Mesendoderm (in vitro differentiated cells): Measurements from ENCODE around the gene SLC35E1.
"Not testable (repeated sequence)": the region's sequence is repeated elsewhere in the genome, so short reads cannot be mapped to it uniquely, and the experiment has no call there.

Source experiments
- DNase-seq: peaks from one replicate; pipeline ENCODE4 v3.0.0; 2013
- H2AK5ac ChIP-seq: 2 replicates; pipeline ENCODE4 v1.6.1; 2013; ENCODE audit warnings: low read length, inconsistent platforms
- H2BK120ac ChIP-seq: 2 replicates; pipeline ENCODE4 v1.6.1; 2013; ENCODE audit warnings: low read depth, mild to moderate bottlenecking, low read length, moderate library complexity, mixed read lengths
- H2BK15ac ChIP-seq: replicated peaks from 2 replicates; pipeline ENCODE4 v1.6.1; 2013; ENCODE audit warnings: low read depth, mild to moderate bottlenecking, moderate library complexity
- H2BK5ac ChIP-seq: 2 replicates; pipeline ENCODE4 v1.6.1; 2013; ENCODE audit warnings: low read length, inconsistent platforms
- H3K18ac ChIP-seq: 2 replicates; pipeline ENCODE4 v1.6.1; 2013; ENCODE audit warnings: mild to moderate bottlenecking, low read length, mixed read lengths
- H3K23ac ChIP-seq: one replicate; pipeline ENCODE4 v1.6.1; 2013; ENCODE audit warnings: low read length
- H3K27ac ChIP-seq: 2 replicates; pipeline ENCODE4 v1.5.1; 2013; ENCODE audit warnings: low read depth, mild to moderate bottlenecking, inconsistent platforms, low read length, moderate library complexity
- H3K27me3 ChIP-seq: 2 replicates; pipeline ENCODE4 v1.6.1; 2013; ENCODE audit warnings: low read length, control low read depth, mild to moderate bottlenecking, inconsistent platforms; ENCODE audit not compliant: insufficient read depth, poor library complexity
- H3K36me3 ChIP-seq: 2 replicates; pipeline ENCODE4 v1.6.1; 2013; ENCODE audit warnings: low read length, inconsistent platforms; ENCODE audit not compliant: control insufficient read depth, insufficient read depth
- H3K4ac ChIP-seq: one replicate; pipeline ENCODE4 v1.6.1; 2013; ENCODE audit warnings: low read depth, mild to moderate bottlenecking, low read length, moderate library complexity
- H3K4me1 ChIP-seq: 2 replicates; pipeline ENCODE4 v1.6.1; 2013; ENCODE audit warnings: low read depth, low read length, inconsistent platforms; ENCODE audit not compliant: control insufficient read depth
- H3K4me2 ChIP-seq: 2 replicates; pipeline ENCODE4 v1.6.1; 2013; ENCODE audit warnings: low read length
- H3K4me3 ChIP-seq: 2 replicates; pipeline ENCODE4 v1.5.1; 2013; ENCODE audit warnings: mild to moderate bottlenecking, low read length
- H3K56ac ChIP-seq: one replicate; pipeline ENCODE4 v1.6.1; 2013; ENCODE audit warnings: low read length
- H3K79me1 ChIP-seq: 2 replicates; pipeline ENCODE4 v1.6.1; 2013; ENCODE audit warnings: low read length, inconsistent platforms
- H3K79me2 ChIP-seq: 2 replicates; pipeline ENCODE4 v1.6.1; 2013; ENCODE audit warnings: mild to moderate bottlenecking, low read length; ENCODE audit not compliant: control insufficient read depth, insufficient read depth
- H3K9ac ChIP-seq: 2 replicates; pipeline ENCODE4 v1.6.1; 2013; ENCODE audit warnings: low read length, inconsistent platforms
- H4K5ac ChIP-seq: one replicate; pipeline ENCODE4 v1.6.1; 2013; ENCODE audit warnings: low read length
- H4K8ac ChIP-seq: one replicate; pipeline ENCODE4 v1.6.1; 2013; ENCODE audit warnings: low read depth, mild to moderate bottlenecking, control low read depth, low read length, moderate library complexity
- WGBS: extraction: QIAGEN DNeasy Blood & Tissue Kit; methylation state at CpG from one replicate; pipeline ENCODE4 v1.1.7; 2013; ENCODE audit warnings: low lambda C conversion rate, missing lambda C conversion rate; ENCODE audit not compliant: insufficient coverage; ENCODE audit errors: extremely low coverage; 5-methylcytosine and 5-hydroxymethylcytosine counted together

SLC35E1 gene

GRCh38 chr19:16544473-16545231 is 27.6 kb downstream of the SLC35E1 start:
- Histone ChIP-seq H3K4me1 (peaks cover 5% of the 10 kb centered on the region), H2AK5ac (no peak overlapping the region), H2BK5ac (no peak overlapping the region), H3K27me3 (no peaks in the 10 kb centered on the region), H3K27ac (no peak overlapping the region), H3K56ac (no peak overlapping the region), H3K79me1 (peaks cover 9% of the 10 kb centered on the region), H3K23ac (no peak overlapping the region), H3K36me3 (peaks cover under 1% of the 10 kb centered on the region), H4K8ac (no peak overlapping the region), H3K18ac (no peak overlapping the region), H2BK120ac (no peak overlapping the region), H3K9ac (no peak overlapping the region), H2BK15ac (no peak overlapping the region), H3K4me2 (no peak overlapping the region), H3K4me3 (no peak overlapping the region), H3K4ac (no peak overlapping the region), H4K5ac (no peak overlapping the region), H3K79me2 (peaks cover 30% of the 10 kb centered on the region)
- WGBS: no CpG with 5 or more reads among the region's 11 CpGs
- no peak for DNase-seq

- not testable (repeated sequence) for H3K79me1 ChIP-seq, H3K36me3 ChIP-seq, H3K4me1 ChIP-seq, H2BK15ac ChIP-seq, H4K5ac ChIP-seq, H3K23ac ChIP-seq, H2AK5ac ChIP-seq, DNase-seq, H4K8ac ChIP-seq, H3K56ac ChIP-seq, H3K9ac ChIP-seq, H3K27me3 ChIP-seq, H2BK5ac ChIP-seq, H2BK120ac ChIP-seq, H3K4me3 ChIP-seq, H3K18ac ChIP-seq, H3K27ac ChIP-seq, H3K4ac ChIP-seq, H3K4me2 ChIP-seq
- peaks cover 37% of the 10 kb centered on the region for H3K79me2 ChIP-seq
- no CpG with 5 or more reads among the region's 6 CpGs for WGBS
Observed at GRCh38 chr19:16543734-16544133, 28.5 kb downstream of the SLC35E1 start.

- Histone ChIP-seq H3K18ac (peak overlapping the region; percentile 88), H2BK15ac (no peak overlapping the region), H3K4me2 (peak overlapping the region; percentile 83), H3K4me3 (peak overlapping the region; percentile 96), H3K4ac (no peak overlapping the region), H4K5ac (no peak overlapping the region), H3K27me3 (no peaks in the 10 kb centered on the region), H3K23ac (no peak overlapping the region), H2AK5ac (no peak overlapping the region), H2BK5ac (no peak overlapping the region), H3K27ac (peak overlapping the region; percentile 83), H3K36me3 (peaks cover 2% of the 10 kb centered on the region), H3K4me1 (peaks cover 5% of the 10 kb centered on the region), H3K79me1 (peaks cover 11% of the 10 kb centered on the region), H4K8ac (peak overlapping the region; percentile 88), H3K79me2 (peaks cover 43% of the 10 kb centered on the region), H3K56ac (peak overlapping the region; percentile 97), H3K9ac (peak overlapping the region; percentile 99), H2BK120ac (no peak overlapping the region)
- WGBS: no CpG with 5 or more reads among the region's 15 CpGs
- peak; percentile 10 for DNase-seq
Observed at GRCh38 chr19:16542910-16543472, 29.2 kb downstream of the SLC35E1 start.

GRCh38 chr19:16542045-16542909 is 29.9 kb downstream of the SLC35E1 start, which contains the start of gene CHERP:
Gene CHERP (minus strand): TSS chr19:16542437. CDS start chr19:16542378, 59 bp downstream.
- H3K79me2 ChIP-seq: peaks cover 50% of the 10 kb centered on the region
- H3K56ac ChIP-seq: peak within 1 kb of the TSS; percentile 97
- H3K4ac ChIP-seq: peak within 1 kb of the TSS; percentile 82
- H3K23ac ChIP-seq: peak within 1 kb of the TSS; percentile 80
- H3K79me1 ChIP-seq: peaks cover 18% of the 10 kb centered on the region
- no peaks in the 10 kb centered on the region for H3K27me3 ChIP-seq
- WGBS: no CpG with 5 or more reads among the region's 108 CpGs
- H2BK15ac ChIP-seq: no peak within 1 kb of the TSS
- H3K18ac ChIP-seq: peak within 1 kb of the TSS; percentile 88
- H3K4me2 ChIP-seq: peak within 1 kb of the TSS; percentile 99
- peak within 1 kb of the TSS; percentile 99 for H3K9ac ChIP-seq
- peak within 1 kb of the TSS; percentile 96 for H3K4me3 ChIP-seq
- H3K36me3 ChIP-seq: peaks cover 6% of the 10 kb centered on the region
- H3K27ac ChIP-seq: peak within 1 kb of the TSS; percentile 83
- no peak within 1 kb of the TSS for H4K5ac ChIP-seq
- H2BK5ac ChIP-seq: no peak within 1 kb of the TSS
- DNase-seq: peak; percentile 96
- H2BK120ac ChIP-seq: peak within 1 kb of the TSS; percentile 79
- H3K4me1 ChIP-seq: peaks cover 5% of the 10 kb centered on the region
- peak within 1 kb of the TSS; percentile 91 for H4K8ac ChIP-seq
- no peak within 1 kb of the TSS for H2AK5ac ChIP-seq

- Histone ChIP-seq H3K4me2 (peak overlapping the region; percentile 99), H4K5ac (no peak overlapping the region), H2AK5ac (no peak overlapping the region), H3K4me3 (peak overlapping the region; percentile 91), H3K79me1 (peaks cover 21% of the 10 kb centered on the region), H4K8ac (no peak overlapping the region), H3K23ac (peak overlapping the region; percentile 80), H3K79me2 (peaks cover 55% of the 10 kb centered on the region), H3K27ac (peak overlapping the region; percentile 71), H3K56ac (peak overlapping the region; percentile 92), H3K4ac (peak overlapping the region; percentile 82), H2BK5ac (no peak overlapping the region), H3K9ac (peak overlapping the region; percentile 89), H3K4me1 (peaks cover 5% of the 10 kb centered on the region), H3K18ac (peak overlapping the region; percentile 78), H2BK120ac (no peak overlapping the region), H3K36me3 (peaks cover 6% of the 10 kb centered on the region), H2BK15ac (no peak overlapping the region), H3K27me3 (no peaks in the 10 kb centered on the region)
- no peak for DNase-seq
- no CpG with 5 or more reads among the region's 29 CpGs for WGBS
Observed at GRCh38 chr19:16541526-16542044, 30.6 kb downstream of the SLC35E1 start.
